Natural killer cell (primary cell): ENCODE measurements around the gene FILIP1L. TPM values are rescaled to one million over a fixed set of nuclear protein-coding genes. Genes with fewer than 3 reads are reported as not detected.

Experiments used
- ATAC-seq, 3 donors: fragments of 150-1000 bp in 2 of 3; fragments of 200-7000 bp in 1 of 3; cut with Tn5 transposase; 1 replicate in 1 of 3; 2 replicates in 2 of 3; pipeline ENCODE4 v1.10.0; 2021; ENCODE audit warnings: mild to moderate bottlenecking in 2 of 3, moderate library complexity in 2 of 3
- DNase-seq, 2 donors: peaks; one replicate each; pipeline versions ENCODE4 v3.0.0 to v3.0.0-alpha.2; 2013 to 2021; ENCODE audit warnings: mixed read lengths in 1 of 2
- H3K27ac ChIP-seq: one replicate; pipeline ENCODE4 v1.5.1; 2013; ENCODE audit warnings: mild to moderate bottlenecking, low read length
- H3K27me3 ChIP-seq: one replicate; pipeline ENCODE4 v1.6.1; 2013; ENCODE audit warnings: low read length; ENCODE audit not compliant: control insufficient read depth, insufficient read depth
- H3K36me3 ChIP-seq: one replicate; pipeline ENCODE4 v1.6.1; 2013; ENCODE audit warnings: low read length; ENCODE audit not compliant: control insufficient read depth, insufficient read depth
- H3K4me1 ChIP-seq: one replicate; pipeline ENCODE4 v1.6.1; 2013; ENCODE audit warnings: low read length; ENCODE audit not compliant: control insufficient read depth, insufficient read depth
- H3K4me3 ChIP-seq: one replicate; pipeline ENCODE4 v1.5.1; 2013; ENCODE audit warnings: low read length
- H3K9me3 ChIP-seq: one replicate; pipeline ENCODE4 v1.6.1; 2013; ENCODE audit warnings: low read length; ENCODE audit not compliant: control insufficient read depth, insufficient read depth
- H3K27ac Mint-ChIP-seq, 2 donors: one replicate each; pipeline ENCODE4 v1.8.0; 2022; ENCODE audit warnings: mild to moderate bottlenecking in 2 of 2, mixed read lengths in 2 of 2, moderate library complexity in 1 of 2
- H3K27me3 Mint-ChIP-seq, 2 donors: one replicate each; pipeline ENCODE4 v1.8.0; 2022; ENCODE audit warnings: low read depth in 2 of 2, mixed read lengths in 2 of 2
- H3K36me3 Mint-ChIP-seq: one replicate; pipeline ENCODE4 v1.8.0; 2022; ENCODE audit warnings: mixed read lengths
- H3K4me1 Mint-ChIP-seq, 2 donors: one replicate each; pipeline ENCODE4 v1.8.0; 2022; ENCODE audit warnings: mixed read lengths in 2 of 2
- H3K4me3 Mint-ChIP-seq: one replicate; pipeline ENCODE4 v1.8.0; 2022; ENCODE audit warnings: mild to moderate bottlenecking, moderate library complexity, mixed read lengths
- H3K9me3 Mint-ChIP-seq, 2 donors: one replicate each; pipeline ENCODE4 v1.8.0; 2022; ENCODE audit warnings: mixed read lengths in 2 of 2
- WGBS: methylation state at CpG from one replicate; pipeline ENCODE4 v1.1.7; 2013; ENCODE audit warnings: missing lambda C conversion rate; ENCODE audit not compliant: insufficient coverage; 5-methylcytosine and 5-hydroxymethylcytosine counted together
- intact Hi-C: fragments of 100-400 bp; cut with micrococcal nuclease; formaldehyde crosslinking; loops from one replicate; pipeline ENCODE4 v1.14.2; 2022
- total RNA-seq, 4 donors: library from RNA; stranded (reverse); fragments of 120-200 nt in 1 of 4; gene quantifications; one replicate each; pipeline versions ENCODE4 v1.2.3 to v1.2.4, GENCODE V29; 2013 to 2022
- TF ChIP-seq, protein P1 (sequence below): fragments of 200-600 bp; IDR thresholded peaks from one replicate; pipeline ENCODE4 v1.8.0; 2022; ENCODE audit warnings: antibody characterized with exemption

The FILIP1L gene
- total RNA-seq, 3 donors from 2014 or later (not counting 1 experiment from before 2014, with no cell fraction given) = 0.12 TPM; not detected in 2

- no peaks in the 10 kb centered on the region for H3K36me3 ChIP-seq
- Mint-ChIP-seq H3K27me3 (peaks cover 0 to 18% of the 10 kb centered on the region in 2 donors), H3K9me3 (no peaks in the 10 kb centered on the region), H3K4me3 (no peak overlapping the region), H3K4me1 (peaks cover 12 to 17% of the 10 kb centered on the region in 2 donors), H3K36me3 (no peaks in the 10 kb centered on the region), H3K27ac (no peak overlapping the region)
- DNase-seq (no peak), ATAC-seq (no peak)
- intact Hi-C loops = no loop called here
- no peak overlapping the region for H3K4me3 ChIP-seq
- no peaks in the 10 kb centered on the region for H3K9me3 ChIP-seq
- 100% methylated on average over 2 of the region's 3 CpGs for WGBS
- H3K27me3 ChIP-seq = peaks cover 22% of the 10 kb centered on the region
- H3K4me1 ChIP-seq = peaks cover 5% of the 10 kb centered on the region
- no peak overlapping the region for H3K27ac ChIP-seq
- TF ChIP-seq, protein P1, sequence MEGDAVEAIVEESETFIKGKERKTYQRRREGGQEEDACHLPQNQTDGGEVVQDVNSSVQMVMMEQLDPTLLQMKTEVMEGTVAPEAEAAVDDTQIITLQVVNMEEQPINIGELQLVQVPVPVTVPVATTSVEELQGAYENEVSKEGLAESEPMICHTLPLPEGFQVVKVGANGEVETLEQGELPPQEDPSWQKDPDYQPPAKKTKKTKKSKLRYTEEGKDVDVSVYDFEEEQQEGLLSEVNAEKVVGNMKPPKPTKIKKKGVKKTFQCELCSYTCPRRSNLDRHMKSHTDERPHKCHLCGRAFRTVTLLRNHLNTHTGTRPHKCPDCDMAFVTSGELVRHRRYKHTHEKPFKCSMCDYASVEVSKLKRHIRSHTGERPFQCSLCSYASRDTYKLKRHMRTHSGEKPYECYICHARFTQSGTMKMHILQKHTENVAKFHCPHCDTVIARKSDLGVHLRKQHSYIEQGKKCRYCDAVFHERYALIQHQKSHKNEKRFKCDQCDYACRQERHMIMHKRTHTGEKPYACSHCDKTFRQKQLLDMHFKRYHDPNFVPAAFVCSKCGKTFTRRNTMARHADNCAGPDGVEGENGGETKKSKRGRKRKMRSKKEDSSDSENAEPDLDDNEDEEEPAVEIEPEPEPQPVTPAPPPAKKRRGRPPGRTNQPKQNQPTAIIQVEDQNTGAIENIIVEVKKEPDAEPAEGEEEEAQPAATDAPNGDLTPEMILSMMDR = no peak
These were observed 239.9 kb downstream of the FILIP1L start for GRCh38 chr3:99874237-99875002.

GRCh38 chr3:99873269-99874102 is 240.8 kb downstream of the FILIP1L start:
- no peak overlapping the region for H3K4me3 ChIP-seq
- ATAC-seq = no peak
- peaks cover 22% of the 10 kb centered on the region for H3K27me3 ChIP-seq
- no peak overlapping the region for H3K27ac ChIP-seq
- H3K4me1 ChIP-seq = peaks cover 5% of the 10 kb centered on the region
- TF ChIP-seq, protein P1 = no peak
- H3K36me3 ChIP-seq = no peaks in the 10 kb centered on the region
- Mint-ChIP-seq H3K27ac (no peak overlapping the region), H3K36me3 (no peaks in the 10 kb centered on the region), H3K4me3 (no peak overlapping the region), H3K4me1 (peaks cover 12 to 17% of the 10 kb centered on the region in 2 donors), H3K27me3 (peaks cover 0 to 18% of the 10 kb centered on the region in 2 donors), H3K9me3 (no peaks in the 10 kb centered on the region)
- intact Hi-C loops = no loop called here
- no peaks in the 10 kb centered on the region for H3K9me3 ChIP-seq
- DNase-seq = no peak
- 89% methylated on average over 1 of the region's 2 CpGs for WGBS

DNA sequence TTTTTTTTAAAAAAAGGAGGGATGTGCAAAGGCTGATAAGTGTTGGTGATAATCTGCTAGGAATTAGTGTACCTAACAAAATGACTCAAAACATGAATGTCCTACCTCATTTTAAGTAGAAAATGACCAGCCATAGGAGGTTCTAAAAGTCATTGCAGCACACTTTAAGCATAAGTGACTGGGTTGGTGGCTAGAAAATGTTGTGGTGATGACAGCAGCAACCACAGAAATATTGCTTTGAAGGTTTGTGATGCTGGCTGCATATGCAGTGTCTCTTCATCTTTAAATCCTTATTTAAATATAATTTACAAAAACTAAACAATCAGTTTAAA is 241.4 kb downstream of the FILIP1L start:
- H3K9me3 ChIP-seq = no peaks in the 10 kb centered on the region
- TF ChIP-seq, protein P1 = no peak
- intact Hi-C loops = no loop called here

More for the DNA sequence above, 241.4 kb downstream of the FILIP1L start:
- DNase-seq = no peak
- peaks cover 0 to 18% of the 10 kb centered on the region in 2 donors for H3K27me3 Mint-ChIP-seq
- no peak overlapping the region for H3K4me3 Mint-ChIP-seq
- no peaks in the 10 kb centered on the region for H3K36me3 Mint-ChIP-seq
- peaks cover 22% of the 10 kb centered on the region for H3K27me3 ChIP-seq
- no peak overlapping the region for H3K27ac ChIP-seq
- H3K4me1 Mint-ChIP-seq = peaks cover 12 to 17% of the 10 kb centered on the region in 2 donors
- no peak overlapping the region for H3K27ac Mint-ChIP-seq
- H3K4me3 ChIP-seq = no peak overlapping the region
- H3K36me3 ChIP-seq = no peaks in the 10 kb centered on the region
- H3K4me1 ChIP-seq = peaks cover 5% of the 10 kb centered on the region
- no peak for ATAC-seq
- H3K9me3 Mint-ChIP-seq = no peaks in the 10 kb centered on the region
